ENCODE results near the gene ACACA. TPM values are rescaled to one million over a fixed set of nuclear protein-coding genes. Genes with fewer than 3 reads are reported as not detected.
A peak's percentile ranks its signal among the peaks of the same experiment; 100 is the strongest.

The ACACA gene
- total RNA-seq, 1 donor from 2014 or later = 85.3 TPM

GRCh38 chr17:37259030-37259735 is 147.5 kb downstream of the ACACA start:
- DNase-seq (ENCODE audit: low spot score) = no peak
- ATAC-seq = no peak
- intact Hi-C loops (cut with DNase I) = no loop called here

DNA sequence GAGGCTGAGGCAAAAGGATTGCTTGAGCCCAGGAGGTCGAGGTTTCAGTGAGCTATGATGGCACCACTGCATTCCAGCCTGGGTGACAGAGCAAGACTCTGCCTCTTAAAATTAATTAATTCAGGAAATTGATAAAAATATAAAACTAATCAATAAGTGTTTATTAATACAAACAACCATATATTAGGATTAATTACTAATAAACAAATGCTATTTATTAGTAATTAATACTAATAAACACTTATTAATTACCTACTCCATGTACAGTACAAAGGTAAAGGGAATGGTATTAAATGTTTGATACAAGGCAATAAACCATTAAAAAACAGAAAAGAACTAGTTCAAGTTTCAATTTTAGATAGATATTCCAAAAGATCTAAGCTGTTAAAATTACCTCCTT is 150.0 kb downstream of the ACACA start:
- intact Hi-C loops (cut with DNase I) = no loop called here
- DNase-seq (ENCODE audit: low spot score) = no peak
- no peak for ATAC-seq

DNA sequence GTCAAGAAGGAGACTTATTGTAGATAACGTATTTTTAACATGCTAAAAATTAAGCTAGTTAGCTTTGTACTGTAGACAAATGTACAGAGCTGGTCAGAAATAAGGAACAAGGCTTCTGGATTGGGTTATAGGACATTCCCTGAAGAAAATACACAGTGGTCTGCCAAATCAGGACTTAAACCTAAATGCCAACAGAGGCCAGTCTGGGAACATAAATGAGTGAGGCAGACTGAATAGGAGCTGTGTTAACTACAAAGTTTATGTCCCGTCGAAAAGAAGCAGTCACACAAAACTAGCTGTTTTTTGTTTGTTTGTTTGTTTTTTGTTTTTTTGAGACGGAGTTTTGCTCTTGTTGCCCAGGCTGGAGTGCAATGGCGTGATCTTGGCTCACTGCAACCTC is 151.2 kb downstream of the ACACA start:
- DNase-seq (ENCODE audit: low spot score) (no peak), ATAC-seq (peak; percentile 51)
- intact Hi-C loops (cut with DNase I) = no loop called here

GRCh38 chr17:37247825-37248224 is 158.8 kb downstream of the ACACA start:
- intact Hi-C loops (cut with DNase I) = no loop called here
- DNase-seq (ENCODE audit: low spot score) = no peak
- no peak for ATAC-seq

DNA sequence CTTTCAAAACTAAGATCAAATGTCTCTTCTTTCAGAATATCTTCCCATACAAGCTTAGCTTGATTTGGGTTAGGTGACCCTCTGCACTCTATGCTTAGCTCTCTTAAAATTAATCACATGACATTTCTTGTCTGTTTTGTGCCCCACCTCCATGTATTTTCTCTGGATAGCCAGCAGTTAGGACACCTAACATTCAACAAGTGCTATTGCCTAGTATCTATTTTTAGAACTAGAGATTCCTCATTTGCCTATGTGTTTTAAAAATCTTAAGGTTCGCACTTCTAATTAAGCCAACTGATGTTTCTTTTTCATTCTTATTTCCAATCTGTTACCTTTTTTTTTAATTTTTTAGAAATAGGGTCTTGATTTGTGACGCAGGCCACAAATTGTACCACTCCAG is 160.6 kb downstream of the ACACA start:
- ATAC-seq = no peak
- no peak for DNase-seq (ENCODE audit: low spot score)
- intact Hi-C loops (cut with DNase I) = no loop called here

DNA sequence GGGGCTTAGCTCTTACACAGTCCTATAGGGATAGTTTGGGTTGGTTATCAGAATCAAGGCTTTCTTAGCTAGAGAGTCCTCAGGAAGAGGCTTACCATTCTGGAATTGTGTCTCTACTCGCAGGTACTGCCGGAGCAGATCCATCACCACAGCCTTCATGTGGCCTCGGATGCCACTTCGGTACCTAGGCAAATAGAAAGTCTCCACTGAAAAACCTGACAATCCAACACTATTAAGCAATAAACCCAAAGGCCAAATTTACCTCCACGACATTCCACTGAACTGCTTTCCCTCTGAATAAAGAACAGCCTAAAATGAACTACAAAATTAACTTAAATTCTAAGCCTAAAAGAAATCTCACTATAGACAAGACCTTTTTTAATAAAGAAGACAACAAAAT is 166.3 kb downstream of the ACACA start:
- ATAC-seq (no peak), DNase-seq (ENCODE audit: low spot score) (no peak)
- intact Hi-C loops (cut with DNase I) = no loop called here

GRCh38 chr17:37239690-37240334 is 166.8 kb downstream of the ACACA start:
- ATAC-seq = peak; percentile 30
- DNase-seq (ENCODE audit: low spot score) = no peak
- intact Hi-C loops (cut with DNase I) = no loop called here

DNA sequence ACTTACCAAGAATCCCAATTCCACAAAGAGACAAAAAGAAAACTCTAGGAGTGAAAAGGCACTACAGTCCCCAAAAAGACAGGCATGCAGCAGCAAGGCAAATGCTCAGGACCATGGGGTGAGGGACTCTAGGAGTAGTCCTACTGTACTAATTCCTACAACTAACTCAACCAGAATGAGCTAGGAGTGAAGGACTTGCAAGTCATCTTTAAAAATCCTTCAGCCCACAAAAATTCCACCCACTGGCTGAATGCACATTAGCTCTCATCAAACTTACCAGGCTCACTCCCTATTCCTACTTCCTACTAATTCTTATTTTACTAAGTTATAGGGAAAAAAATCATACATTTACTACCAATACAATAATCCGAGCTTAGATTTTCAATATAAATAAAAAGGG is 172.5 kb downstream of the ACACA start:
- no peak for DNase-seq (ENCODE audit: low spot score)
- intact Hi-C loops (cut with DNase I) = no loop called here
- no peak for ATAC-seq

DNA sequence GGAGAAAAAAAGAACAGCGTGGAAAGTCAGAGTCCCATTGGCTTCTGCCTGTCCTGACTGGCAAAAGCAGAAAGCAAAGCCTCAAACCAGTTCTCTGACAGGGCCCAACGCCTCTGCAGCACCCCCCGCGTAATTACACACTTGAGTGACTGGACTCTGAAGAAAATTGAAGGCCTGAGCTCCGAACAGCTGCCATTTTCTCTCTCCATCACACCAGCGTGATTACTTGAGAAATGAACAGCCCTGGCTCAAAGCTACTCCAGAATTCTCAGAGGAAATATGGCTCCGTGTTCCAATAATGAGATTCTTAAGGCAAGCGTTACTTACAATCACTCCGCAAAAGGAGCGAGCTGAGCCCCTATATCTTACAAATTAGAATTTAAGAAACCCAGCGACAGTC is 173.6 kb downstream of the ACACA start:
- ATAC-seq (no peak), DNase-seq (ENCODE audit: low spot score) (no peak)
- intact Hi-C loops (cut with DNase I) = no loop called here

GRCh38 chr17:37231887-37232286 is 174.7 kb downstream of the ACACA start:
- DNase-seq (ENCODE audit: low spot score) (no peak), ATAC-seq (no peak)
- intact Hi-C loops (cut with DNase I) = no loop called here

GRCh38 chr17:37230633-37231032 is 176.0 kb downstream of the ACACA start:
- DNase-seq (ENCODE audit: low spot score) (no peak), ATAC-seq (no peak)
- intact Hi-C loops (cut with DNase I) = no loop called here

GRCh38 chr17:37225465-37225864 is 181.2 kb downstream of the ACACA start:
- no peak for DNase-seq (ENCODE audit: low spot score)
- no peak for ATAC-seq
- intact Hi-C loops (cut with DNase I) = no loop called here

DNA sequence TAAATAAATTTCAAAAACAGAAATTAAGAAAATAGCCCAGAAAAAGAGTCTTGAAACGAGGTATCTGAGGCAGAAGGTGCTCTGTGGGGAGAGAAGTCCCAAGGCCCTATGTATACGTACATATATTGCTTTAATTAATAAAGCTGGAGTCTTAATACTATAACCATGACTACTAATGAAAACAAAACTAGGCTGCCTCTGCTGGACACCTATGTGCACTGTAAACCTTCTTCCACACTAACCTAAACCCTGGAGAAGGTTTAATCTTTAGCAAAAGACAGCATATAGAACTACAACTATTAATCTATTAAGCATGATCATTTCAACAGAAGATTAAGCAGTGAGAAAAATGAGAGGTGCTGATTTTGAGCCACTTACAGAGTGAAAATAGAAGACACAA is 184.8 kb downstream of the ACACA start:
- DNase-seq (ENCODE audit: low spot score) (no peak), ATAC-seq (no peak)
- intact Hi-C loops (cut with DNase I) = no loop called here

DNA sequence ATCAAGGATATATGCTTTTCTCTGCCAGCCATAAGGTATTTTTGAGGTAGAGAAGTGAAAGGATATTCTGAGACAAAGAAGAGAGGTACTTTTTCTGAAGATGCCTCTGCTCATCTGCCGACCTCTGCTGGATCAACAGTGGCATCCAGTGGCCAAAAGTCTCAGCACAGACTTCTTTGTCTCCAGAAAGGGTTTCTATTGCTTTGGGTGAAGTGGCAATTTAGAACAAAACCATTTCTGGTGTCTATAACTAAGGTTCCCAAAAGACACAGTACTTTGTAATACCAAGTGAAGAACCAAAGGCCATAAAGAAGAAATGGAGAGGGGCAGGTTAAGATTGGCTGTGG is 186.1 kb downstream of the ACACA start:
- ATAC-seq = no peak
- DNase-seq (ENCODE audit: low spot score) = no peak
- intact Hi-C loops (cut with DNase I) = no loop called here

DNA sequence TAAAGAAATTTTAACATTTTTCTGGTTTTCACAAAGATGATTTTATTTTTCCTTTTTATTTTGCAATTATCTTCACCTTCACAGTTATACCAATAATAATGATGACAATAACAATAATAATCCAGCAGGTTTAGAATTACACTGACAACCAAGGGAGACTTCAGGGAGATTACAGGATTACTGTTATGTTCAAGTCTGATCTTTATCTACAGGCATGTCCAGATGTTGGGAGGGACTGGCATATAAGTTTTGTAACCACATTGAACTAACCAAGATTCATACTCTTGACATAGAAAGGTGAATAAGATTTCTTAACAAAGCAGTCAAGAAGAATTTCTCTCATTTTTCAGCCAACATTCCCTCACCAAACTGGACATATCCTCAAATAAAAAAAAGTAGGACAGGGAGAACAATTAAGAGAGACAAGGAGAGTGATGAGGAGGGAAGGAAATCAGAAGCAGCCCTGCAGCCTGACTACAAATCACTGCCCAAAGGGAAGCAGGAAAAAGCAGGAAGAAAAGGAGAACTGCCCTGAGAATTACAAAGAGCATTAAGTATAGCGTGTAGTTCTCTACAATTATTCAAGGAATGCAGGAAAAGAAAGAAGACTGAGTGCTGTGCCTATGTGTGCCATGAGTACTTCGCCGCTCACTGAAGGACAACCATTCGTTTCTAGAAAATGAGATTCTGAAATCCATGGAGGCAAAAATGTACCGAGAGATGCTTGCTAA is 186.6 kb downstream of the ACACA start:
- no peak for ATAC-seq
- intact Hi-C loops (cut with DNase I) = no loop called here
- DNase-seq (ENCODE audit: low spot score) = no peak

- DNase-seq (ENCODE audit: low spot score) (no peak), ATAC-seq (no peak)
- intact Hi-C loops (cut with DNase I) = no loop called here
These were observed 187.8 kb downstream of the ACACA start for GRCh38 chr17:37218849-37219248.

GRCh38 chr17:37214416-37214815 is 192.2 kb downstream of the ACACA start:
- ATAC-seq (no peak), DNase-seq (ENCODE audit: low spot score) (no peak)
- intact Hi-C loops (cut with DNase I) = no loop called here

DNA sequence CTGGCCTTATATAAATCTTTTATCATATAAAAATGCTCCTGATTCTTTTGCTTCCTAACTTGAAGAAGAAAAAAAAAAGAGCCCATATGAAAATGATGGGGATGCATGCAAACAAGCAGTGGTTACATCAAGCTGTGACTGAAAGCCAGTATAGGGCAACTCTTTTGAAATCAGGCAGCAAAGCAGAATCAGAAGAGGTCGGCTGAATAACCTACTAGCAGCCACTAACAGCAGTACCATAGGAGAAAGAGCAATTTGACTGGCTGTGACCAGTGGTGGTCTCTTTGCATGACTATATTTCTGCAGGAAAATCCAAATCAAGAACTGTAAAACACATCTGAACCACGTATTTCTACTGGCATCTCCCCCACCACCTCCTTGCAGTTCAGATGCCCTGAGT is 192.7 kb downstream of the ACACA start:
- ATAC-seq = no peak
- intact Hi-C loops (cut with DNase I) = no loop called here
- DNase-seq (ENCODE audit: low spot score) = no peak

GRCh38 chr17:37212179-37212578 is 194.5 kb downstream of the ACACA start:
- DNase-seq (ENCODE audit: low spot score) = no peak
- intact Hi-C loops (cut with DNase I) = no loop called here
- no peak for ATAC-seq

DNA sequence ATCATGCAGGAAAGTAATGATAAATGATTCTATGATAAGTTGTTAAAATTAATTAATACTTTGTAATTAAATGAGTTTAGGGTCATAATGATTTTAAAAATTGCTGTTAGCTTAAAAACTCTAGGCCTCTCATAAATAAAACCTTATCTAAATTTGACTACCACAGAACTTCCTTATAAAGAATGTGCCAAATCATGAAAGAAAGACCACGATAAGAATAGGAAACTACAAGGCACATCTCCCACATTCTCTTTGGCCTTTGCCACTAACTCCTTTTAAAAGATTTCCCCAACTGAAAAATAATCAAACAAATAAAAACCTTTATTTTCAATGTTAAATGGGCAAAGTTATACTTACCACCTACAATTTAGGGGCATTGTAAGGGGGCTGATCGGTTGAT is 195.5 kb downstream of the ACACA start:
- DNase-seq (ENCODE audit: low spot score) (no peak), ATAC-seq (no peak)
- intact Hi-C loops (cut with DNase I) = no loop called here

DNA sequence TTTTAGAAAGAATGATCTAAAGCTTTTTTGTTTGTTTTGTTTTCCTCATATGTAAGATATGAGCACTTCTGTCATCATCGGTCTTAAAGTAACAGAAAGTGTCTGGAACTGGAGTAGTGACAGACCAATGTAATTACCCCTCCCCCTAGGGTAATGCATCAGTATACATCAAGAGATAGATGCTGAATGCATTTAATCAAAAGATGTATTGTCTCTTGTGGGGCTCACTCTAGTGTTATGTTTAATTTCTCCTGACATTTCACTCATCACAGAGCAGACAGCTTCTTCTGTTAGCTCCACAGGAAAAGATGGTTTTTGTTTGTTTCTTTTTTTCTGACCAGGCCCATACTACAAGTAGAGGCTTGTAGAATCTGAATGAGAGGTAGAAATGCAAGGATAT is 199.5 kb downstream of the ACACA start:
- intact Hi-C loops (cut with DNase I) = no loop called here
- DNase-seq (ENCODE audit: low spot score) (no peak), ATAC-seq (no peak)
